GM19455 (cell line): ENCODE results near the gene NHLH2.

Experiments used
- ATAC-seq: cut with Tn5 transposase; IDR thresholded peaks from one replicate; pipeline ENCODE4 v1.9.1; 2021; ENCODE audit not compliant: unreplicated experiment

The NHLH2 gene

DNA sequence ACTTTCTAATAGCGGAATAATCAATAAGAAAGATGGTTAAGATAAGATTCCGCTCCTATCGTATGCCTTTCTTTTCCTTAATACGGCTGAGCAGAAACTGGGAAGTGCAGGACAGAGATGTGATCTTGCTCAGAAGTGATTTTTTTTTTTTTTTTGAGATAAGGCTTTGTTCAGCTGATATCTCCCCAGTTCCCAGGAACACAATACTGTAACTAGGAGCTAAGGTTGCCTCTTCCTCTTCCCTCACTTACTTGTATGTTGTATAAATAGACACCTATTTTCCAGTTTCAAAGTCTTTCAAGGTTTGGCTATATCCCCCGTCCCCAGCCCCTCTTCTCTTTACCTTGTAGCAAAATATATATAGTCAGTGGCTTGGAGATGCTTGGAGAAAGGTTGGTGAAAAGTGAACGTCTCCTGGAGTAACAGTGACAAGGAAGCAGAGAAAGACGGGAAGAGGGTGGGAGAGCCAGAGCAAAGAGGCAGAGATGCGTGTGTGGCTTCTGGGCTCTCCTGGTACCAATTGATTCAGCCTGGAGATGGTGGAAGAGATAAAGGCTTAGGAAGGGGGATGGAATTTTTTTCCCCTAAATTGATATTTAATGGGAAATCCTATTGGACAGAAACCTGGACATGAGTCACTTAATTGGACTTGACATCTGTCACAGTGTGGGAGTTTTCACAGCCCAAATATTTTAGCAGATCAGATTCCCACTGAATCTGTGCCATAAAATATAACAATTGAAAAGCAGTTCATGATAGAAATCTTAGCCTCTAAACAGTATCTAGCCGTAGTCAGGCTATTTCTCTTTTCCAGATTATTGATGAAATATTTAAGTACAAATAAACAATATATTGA is at the start of gene NHLH2:
Gene NHLH2, minus strand, starts transcription at position 522 of the 856 bp plus-strand sequence. CDS start 2,754 bp downstream, outside the sequence.
- ATAC-seq: no peak

DNA sequence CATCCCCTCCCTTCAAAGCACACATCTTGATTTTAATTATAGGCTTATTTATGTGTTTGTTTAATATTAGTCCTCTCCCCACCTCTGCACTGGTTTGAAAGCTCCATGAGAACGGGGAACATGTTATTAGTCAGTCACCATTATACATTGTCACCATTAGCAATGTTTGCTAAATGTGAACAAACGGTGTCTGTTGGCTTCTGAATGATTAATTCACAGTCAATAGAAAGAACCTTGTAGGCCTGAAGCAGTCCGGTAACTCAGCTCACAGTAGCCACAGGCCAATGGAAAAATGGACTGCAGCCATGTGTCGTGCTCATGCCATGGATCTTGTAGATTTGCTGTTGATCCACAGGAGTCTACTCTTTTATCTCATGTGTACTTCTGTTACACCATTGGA is 49.7 kb upstream of the NHLH2 start:
- ATAC-seq: no peak

DNA sequence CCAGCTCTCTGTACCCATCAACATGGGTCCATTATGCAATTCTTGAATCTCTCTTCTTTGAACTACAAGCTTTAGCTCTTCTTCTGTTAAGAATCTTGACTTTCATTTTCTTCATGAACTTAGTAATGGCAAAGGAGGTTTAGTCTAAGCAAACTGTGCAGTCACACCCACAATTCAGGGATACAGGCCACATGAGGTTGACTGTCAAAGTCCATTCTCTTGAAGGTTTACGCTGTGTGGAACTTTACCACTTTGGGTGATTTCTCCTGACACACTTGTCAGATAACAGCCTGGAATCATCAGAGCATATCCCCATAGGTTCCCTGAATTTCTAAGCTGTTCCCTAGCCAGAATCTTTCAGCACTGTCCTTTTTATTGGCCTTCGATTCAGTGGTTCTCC is 48.0 kb upstream of the NHLH2 start:
- ATAC-seq: no peak

DNA sequence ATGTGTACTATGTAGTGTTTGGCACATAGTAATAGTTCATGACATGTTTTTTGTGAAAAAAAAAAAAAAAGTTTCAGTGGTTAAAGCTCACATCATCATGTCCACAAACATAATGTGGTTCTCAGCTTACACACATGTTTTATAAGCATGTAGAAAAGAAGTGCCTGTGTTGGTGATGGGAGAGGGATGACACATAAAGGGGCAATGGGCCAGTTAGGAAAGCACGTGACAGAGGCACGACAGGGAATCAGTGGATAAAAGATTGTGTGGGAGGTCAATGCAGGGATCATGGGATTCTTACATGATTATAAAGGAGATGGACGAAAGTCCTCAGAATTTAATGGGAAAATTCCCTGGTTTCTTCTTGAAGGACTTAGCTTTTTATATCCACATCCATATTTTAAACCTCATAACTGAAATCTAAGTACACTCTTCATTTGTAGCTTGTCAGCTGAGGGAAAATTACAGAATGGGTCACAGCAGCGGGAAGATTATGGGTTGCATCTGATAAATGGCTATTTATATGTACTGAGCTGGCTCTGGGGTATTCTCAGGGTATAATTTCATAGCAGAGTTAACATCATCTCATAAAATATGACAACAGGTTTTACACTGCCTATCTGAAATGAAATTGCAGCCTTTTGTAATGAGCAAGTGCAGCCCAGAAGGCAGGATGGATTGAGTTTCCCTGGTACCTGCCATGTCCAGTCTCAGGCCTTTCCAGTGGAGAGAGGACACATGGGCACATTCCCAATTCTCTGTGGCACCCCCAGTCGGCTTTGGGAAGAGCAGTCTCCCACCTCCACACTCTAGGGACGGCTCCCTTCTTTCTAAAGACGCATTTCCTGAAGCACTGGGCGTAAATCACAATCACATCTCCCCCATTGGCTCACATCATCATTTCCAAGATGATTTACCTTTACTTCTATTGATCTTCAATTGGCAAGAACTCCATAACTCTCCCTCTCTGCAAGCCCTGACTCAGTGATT is 42.3 kb upstream of the NHLH2 start:
- no peak for ATAC-seq

DNA sequence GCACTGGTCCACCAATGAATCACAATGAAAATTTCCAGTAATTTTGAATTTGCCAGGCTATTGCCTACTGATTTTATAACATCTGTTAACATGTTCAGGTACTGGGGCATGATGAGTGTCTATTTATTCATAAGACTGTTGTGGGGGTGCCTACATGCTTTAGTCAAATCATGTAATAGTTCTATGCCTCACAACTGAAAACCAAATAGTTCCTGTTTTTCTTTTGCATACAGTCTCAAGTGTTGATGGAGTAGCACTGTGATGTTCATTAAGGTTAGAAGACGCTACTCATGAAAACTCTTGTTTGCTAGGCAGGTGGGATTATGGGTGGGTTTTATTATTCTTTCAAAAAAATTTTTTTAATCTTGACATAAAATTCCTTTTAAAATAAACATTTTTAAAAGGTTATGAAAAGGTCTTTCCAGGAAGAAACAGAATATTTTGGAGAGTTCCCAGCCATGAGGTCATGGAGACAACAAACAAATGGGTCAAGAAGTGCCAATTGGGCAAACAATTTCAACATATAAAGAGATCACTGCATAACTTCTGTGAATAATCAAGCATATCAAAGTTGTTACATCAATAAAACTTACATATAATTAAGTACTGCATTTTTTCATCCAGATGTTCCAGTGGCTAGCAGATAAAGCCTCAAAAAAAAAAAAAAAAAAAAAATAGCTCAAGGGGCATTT is 40.2 kb upstream of the NHLH2 start:
- ATAC-seq: no peak

DNA sequence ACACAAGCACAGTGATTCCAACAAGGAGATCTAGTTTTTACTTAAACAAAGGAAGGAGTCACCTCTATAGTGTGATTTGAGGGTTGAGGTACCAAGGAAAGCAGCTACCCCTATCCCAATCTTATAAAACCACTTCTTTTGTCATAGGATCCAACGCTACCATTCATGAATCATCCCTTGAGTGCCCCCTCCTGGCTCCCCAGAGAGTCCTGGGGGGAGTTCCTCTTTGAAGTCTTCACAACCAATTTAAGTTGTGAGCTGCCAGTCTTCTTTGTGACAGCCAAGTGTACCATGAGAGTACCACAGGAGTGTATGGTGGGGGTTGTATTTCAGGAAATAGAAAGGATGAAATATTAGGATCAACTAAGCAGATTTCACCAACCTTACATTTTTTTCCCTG is 39.1 kb upstream of the NHLH2 start:
- ATAC-seq: no peak

DNA sequence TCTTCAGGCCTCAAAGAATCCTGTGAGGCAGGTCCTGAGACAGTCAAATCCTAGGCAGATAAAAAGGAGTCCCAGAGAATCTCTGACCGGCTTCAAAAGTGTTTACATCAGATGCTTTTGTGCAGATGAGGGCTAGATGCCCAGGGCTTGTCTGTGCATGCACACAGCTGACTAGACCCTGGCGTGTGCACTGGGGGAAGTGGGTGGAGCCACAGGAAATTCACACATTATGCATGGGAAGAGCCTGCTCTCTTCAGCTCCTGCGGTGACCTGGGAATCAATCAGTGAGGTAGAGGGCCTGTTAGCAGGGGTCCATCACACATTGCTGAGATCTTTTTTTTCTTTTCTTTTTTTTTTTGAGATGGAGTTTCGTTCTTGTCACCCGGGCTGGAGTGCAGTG is 36.6 kb upstream of the NHLH2 start:
- no peak for ATAC-seq

DNA sequence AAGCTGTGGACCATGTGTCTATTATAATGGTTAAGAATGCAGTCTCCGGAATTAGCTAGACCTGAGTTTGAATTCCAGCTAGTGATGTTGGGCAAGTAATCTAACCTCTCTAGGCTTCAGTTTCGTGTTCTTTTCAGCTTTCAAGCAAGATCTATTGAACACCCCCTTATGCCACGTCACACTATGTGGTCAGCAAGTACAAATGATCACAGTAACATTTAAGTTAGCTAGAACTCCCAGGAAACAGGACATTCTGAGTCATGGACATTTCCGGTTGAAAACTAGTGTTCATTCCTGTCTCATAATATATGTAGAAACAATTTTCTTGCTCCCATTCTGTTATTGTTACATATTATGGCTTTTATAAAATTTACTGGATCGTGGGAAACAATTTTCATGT is 34.0 kb upstream of the NHLH2 start:
- ATAC-seq: no peak

DNA sequence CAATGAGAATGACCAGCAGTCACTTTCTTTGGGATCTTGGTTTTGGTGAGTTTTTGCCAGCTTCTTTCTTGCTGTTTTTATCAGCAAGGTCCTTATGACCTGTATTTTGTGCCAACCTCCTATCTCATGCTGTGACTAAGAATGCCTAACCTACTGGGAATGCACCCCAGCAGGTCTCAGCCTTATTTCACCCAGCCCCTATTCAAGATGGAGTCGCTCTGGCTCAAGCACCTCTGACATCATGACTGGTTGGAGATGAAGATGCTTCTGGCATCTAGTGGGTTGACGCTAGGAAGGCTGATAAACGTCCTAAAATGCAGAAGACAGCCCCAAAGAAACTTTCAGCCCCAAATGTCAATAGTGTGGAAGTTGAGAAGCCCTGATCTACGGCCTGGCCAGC is 33.6 kb upstream of the NHLH2 start:
- ATAC-seq: no peak

DNA sequence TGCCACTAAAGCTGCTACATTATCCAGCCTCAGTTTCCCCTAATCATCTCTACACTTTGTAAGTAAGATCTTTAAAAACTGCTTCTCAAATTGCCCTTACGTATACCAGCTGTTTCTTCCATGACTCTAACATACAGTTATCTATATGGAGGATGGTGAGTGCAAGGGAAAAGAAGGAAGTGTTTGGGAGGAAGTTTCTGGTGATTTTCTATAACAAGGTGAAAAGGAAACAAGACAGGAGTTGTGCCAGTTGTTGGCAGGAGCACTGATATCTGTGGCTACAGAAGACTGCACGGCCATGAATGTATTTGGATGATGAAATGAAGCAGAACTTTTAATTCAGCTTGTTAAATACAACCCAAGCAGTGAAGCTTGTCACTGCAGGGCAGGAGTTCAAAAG is 32.3 kb upstream of the NHLH2 start:
- no peak for ATAC-seq

DNA sequence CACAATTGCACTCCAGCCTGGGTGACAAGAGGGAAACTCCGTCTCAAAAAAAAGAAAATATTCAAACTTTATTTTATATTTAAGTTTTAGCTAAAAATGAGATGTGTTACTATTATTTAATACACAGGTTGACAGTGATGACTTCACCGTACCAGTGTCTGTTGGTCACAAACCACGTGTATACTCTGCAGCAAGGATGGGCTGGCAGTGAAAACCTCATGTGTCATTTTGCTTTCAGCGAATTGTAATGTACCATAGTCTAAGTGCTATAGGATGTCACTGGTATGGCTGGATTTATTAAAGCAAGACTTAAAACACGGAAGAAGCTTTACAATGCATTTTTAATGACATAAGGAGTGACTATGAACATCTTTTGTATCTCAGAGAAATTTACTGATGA is 28.1 kb upstream of the NHLH2 start:
- no peak for ATAC-seq

DNA sequence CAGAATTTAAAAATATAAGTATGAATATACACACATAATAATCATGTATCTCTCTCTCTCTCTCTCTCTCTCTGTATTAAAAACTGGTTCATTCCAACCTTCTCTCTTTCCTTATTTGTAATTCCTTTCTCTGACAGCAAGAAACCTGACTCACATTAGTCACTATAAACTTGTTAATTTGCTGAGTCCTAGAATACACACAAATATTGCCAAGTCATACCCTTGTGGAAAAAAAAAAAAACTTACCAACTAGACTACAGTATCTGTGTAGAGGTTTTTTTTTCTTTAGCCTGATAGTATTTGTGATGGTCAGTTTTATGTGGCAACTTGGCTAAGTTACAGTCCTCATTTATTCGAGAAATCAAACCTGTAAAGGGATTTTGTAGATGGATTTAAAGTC is 26.3 kb upstream of the NHLH2 start:
- no peak for ATAC-seq

DNA sequence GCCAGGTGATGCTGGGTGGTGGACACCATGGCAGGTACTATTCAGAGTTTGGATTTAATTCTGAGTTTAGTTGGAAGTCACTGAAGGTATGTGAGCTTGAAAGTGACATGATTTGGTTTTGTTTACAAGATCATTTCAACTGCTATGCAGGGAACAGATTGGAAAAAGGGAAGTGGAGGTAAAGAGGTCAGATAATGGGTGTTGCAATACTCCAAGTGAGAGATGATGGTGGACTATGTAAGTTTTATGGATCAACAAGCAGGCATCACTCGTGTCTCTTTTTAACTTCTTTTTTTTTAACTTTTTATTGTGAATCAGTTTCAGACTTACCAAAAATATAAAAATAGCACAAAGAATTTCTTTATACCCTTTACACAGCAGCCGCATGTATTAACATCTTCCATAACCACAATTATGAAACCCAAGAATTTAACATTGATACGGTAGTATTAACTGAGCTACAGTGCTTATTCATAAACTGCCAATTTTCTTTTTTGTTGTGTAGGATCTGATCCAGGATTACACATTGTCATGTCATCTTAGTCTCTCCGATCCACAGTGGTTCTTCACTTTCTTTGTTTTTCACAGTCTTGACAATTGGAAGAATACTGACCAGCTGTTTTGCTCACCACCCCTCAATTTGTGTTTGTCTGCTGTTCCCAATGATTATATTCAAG is 24.9 kb upstream of the NHLH2 start:
- ATAC-seq: no peak

DNA sequence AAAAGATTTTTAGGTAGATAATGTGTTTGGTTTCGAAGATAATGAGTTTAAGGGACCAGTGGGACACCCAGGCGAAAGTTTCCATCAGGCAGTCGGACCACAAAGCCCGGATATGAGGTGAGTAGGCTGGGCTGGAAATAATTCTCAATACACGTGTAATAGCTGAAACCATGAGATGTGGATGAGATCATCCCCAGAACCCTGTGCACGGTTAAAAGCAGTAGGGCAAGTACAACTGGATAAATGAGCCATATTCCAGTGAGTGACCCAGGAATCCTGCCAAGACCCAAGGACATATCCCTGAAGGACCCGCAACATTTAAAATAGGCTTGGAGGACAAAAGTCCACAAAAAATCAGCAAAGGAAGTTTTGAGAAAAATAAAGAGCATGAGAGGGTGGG is 21.5 kb upstream of the NHLH2 start:
- ATAC-seq: no peak

DNA sequence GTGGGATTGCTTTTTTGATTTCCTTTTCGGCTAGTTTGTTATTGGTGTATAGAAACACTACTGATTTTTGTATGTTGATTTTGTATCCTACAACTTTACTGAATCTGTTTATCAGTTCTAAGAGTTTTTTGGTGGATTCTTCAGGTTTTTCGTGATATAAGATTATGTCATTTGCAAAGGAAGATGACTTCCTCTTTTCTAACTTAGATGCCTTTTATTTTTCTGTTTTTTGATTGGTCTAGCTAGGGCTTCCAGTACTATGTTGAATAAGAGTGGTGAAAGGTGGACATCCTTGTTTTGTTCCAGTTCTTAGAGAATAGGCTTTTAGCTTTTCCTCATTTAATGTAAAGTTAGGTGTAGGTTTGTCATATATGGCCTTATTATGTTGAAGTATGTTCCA is 13.1 kb upstream of the NHLH2 start:
- ATAC-seq: no peak

DNA sequence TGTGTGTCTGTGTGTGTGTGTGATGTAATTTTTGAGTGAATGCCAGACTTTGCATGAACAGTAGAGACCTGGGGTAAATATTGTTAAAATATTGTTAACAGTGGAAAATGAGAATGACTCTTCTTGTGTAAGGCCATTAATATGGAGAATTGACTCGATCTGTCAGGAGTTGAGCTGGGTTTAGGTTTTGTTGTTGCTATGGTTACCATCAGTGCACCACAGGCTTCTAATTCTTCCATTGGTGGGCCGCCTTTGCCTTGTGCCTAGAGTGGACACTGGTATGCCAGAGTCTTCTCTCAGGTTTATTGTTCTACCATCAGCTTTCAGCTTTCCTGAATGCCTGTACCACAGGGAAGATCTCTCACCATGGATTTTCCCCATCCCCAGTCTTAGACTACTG is 10.0 kb upstream of the NHLH2 start:
- ATAC-seq: no peak

DNA sequence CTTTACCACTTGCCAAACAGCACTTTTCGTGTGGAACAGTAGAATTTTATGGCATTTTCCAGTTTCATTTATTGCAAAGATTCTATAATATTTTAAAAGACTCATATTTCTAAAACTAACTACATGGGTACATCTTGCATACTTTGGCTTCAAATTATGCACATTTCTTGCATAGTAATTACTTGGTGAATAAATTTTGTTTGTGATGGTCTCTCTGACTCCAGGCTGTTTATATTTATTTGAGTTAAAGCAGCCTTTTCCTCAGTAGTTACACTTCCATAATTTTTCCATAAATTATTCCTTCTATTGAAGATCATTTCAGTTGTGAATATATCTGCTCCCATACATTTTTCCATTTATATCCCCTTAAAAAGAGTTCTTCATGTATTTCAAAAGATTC is 6.9 kb upstream of the NHLH2 start:
- ATAC-seq: no peak

DNA sequence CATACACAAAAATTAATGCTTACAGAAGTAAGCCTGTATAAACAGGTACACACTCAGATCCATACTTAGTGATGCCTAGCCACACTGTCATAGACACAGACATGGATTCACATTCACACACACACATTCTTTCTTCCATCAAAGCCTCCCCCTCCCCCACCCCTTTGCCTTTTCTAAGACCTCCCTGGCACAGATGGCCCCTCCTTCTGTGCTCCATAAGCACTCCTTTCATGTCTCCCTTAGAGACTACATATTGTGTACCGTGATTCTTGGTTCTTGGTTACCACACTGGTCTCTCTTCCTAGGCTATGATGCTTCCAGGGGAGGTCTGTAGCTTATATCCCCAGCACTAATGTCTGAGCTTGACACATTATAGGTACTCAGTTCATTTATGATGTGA is 2.0 kb upstream of the NHLH2 start:
- no peak for ATAC-seq

DNA sequence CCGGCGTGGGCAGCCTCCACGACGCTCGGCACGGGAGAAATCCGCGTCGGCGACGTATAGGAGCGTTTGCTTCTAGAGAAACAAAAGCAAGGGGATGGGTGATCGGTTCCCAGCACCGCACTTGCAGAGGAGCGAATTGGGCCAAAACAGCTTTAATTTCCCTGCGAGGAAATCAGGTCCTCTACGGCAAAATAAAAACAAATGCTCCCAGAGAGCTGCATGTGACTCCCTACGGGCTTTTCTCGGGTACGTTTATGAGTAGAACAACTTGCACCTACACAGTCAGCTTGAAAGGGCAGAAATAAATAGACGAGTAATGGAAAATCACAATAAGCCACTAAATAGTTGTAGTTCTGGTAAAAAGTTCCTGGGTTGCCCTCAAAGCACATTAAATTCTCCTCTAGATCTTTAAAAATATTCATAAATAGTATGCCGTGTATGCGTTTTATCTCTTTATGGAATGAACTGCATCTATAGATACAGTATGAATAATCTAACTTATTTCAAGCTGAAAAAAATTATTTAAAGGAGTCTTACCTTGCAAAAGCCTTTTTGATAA is 1.2 kb downstream of the NHLH2 start:
- ATAC-seq: no peak

DNA sequence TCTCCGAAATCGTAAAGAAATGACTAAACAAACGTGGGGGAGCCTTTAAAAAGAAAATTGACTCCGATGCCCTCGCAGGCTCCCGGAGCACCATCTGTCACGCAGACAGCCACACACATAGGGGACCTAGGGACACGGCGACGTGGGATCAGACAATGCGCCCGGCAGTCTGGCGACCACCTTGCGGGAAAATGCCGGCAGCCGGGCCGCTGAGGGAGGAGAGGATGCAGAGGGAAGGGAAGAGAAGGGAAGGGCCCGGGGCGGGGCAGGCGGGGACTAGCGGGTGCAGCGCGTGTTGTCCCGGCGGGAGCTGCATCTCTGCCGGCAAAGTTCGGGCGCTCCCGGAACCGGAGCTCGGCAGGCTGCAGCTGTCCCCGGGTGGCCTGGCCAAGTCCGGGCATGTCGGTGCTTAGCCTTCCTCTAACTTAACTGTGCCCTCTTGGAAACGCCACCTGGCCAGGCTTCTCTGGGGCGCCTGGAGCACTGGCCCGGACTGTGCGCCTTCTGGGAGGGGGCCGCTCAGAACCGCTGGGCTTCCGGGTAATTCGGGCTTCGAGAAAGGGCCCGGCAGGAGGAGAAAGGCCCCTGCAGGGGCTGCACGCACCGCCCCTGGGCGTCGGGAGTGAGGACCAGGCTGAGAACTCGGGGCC is 1.8 kb downstream of the NHLH2 start:
- no peak for ATAC-seq
